Aorta (tissue), 5 donors: ENCODE data around the gene TSLP. TPM values are rescaled to one million over a fixed set of nuclear protein-coding genes. Genes with fewer than 3 reads are reported as not detected.

Source experiments
- ATAC-seq: fragments of 200-7000 bp; cut with Tn5 transposase; one replicate; pipeline ENCODE4 v1.9.1; 2022; ENCODE audit warnings: moderate library complexity; ENCODE audit not compliant: low FRiP score
- DNase-seq, 2 donors: peaks; one replicate each; pipeline ENCODE4 v3.0.0-alpha.2; 2020
- H3K27ac ChIP-seq, 2 donors: one replicate each; pipeline ENCODE4 v1.5.1; 2013; ENCODE audit warnings: low read length in 2 of 2, mild to moderate bottlenecking in 2 of 2, moderate library complexity in 2 of 2, control low read depth in 1 of 2, inconsistent platforms in 1 of 2, low read depth in 1 of 2
- H3K27me3 ChIP-seq, 2 donors: one replicate each; pipeline ENCODE4 v1.6.1; 2013; ENCODE audit warnings: control low read depth in 1 of 2, low read length in 1 of 2, mild to moderate bottlenecking in 1 of 2, moderate library complexity in 1 of 2; ENCODE audit not compliant: insufficient read depth in 2 of 2, control insufficient read depth in 1 of 2
- H3K36me3 ChIP-seq, 2 donors: one replicate each; pipeline ENCODE4 v1.6.1; 2013; ENCODE audit warnings: control low read depth in 1 of 2, low read length in 1 of 2, mild to moderate bottlenecking in 1 of 2; ENCODE audit not compliant: insufficient read depth in 2 of 2, control insufficient read depth in 1 of 2
- H3K4me1 ChIP-seq, 2 donors: one replicate each; pipeline ENCODE4 v1.6.1; 2013; ENCODE audit warnings: low read length in 2 of 2, control low read depth in 1 of 2, mild to moderate bottlenecking in 1 of 2, moderate library complexity in 1 of 2; ENCODE audit not compliant: insufficient read depth in 2 of 2, control insufficient read depth in 1 of 2
- H3K4me3 ChIP-seq, 2 donors: one replicate each; pipeline ENCODE4 v1.5.1; 2013; ENCODE audit warnings: low read length in 2 of 2, control low read depth in 1 of 2, mild to moderate bottlenecking in 1 of 2
- H3K9me3 ChIP-seq: one replicate; pipeline ENCODE4 v1.6.1; 2013; ENCODE audit warnings: mild to moderate bottlenecking, low read length; ENCODE audit not compliant: control insufficient read depth
- WGBS, 2 donors: extraction: QIAGEN DNeasy Blood & Tissue Kit; methylation state at CpG; one replicate each; pipeline ENCODE4 v1.1.7; 2013; 5-methylcytosine and 5-hydroxymethylcytosine counted together
- intact Hi-C, 2 donors: fragments of 100-400 bp; cut with DNase I; formaldehyde crosslinking; loops; one replicate each; pipeline versions ENCODE4 v1.14.2 to v1.15.0; 2022
- long read RNA-seq, 2 donors: library from polyadenylated mRNA; unstranded; transcript quantifications; one replicate each; pipeline ENCODE4 v2.0.0, GENCODE V29; 2020 to 2021
- polyA plus RNA-seq, 2 donors: library from polyadenylated mRNA; stranded (reverse); fragments of 200-250 nt; gene quantifications; one replicate each; pipeline ENCODE4 v1.2.3, GENCODE V29; 2013
- total RNA-seq, 2 donors: library from RNA; stranded (reverse); fragmentation: NEBNext Ultra II Directional; extraction: Animal tissue kit (Norgen Biotek cat#: 25700); gene quantifications; one replicate each; pipeline ENCODE4 v1.2.1, GENCODE V29; 2021
- donor health status: healthy with polysubstance abuse.
- donor health status: Bipolar disorder and iron deficiency.
- donor health status: DM: no; HTN: no; CAD: no.
- donor health status: DM: no; HTN: no; CAD: no.
- donor health status: DM: yes; HTN: yes; CAD: no.

TSLP gene
- 1 to 10 TPM; 1.5 to 2.5 TPM for total RNA-seq
- 1 to 10 TPM; 2.1 to 2.4 TPM for polyA plus RNA-seq
- long read RNA-seq, donor 1, partial matches to known transcripts = 0 of 4 reads
- long read RNA-seq, donor 1, other reads (novel, unspliced or antisense) = 0 of 4 reads
- long read RNA-seq, donor 2 = 0 reads

DNA sequence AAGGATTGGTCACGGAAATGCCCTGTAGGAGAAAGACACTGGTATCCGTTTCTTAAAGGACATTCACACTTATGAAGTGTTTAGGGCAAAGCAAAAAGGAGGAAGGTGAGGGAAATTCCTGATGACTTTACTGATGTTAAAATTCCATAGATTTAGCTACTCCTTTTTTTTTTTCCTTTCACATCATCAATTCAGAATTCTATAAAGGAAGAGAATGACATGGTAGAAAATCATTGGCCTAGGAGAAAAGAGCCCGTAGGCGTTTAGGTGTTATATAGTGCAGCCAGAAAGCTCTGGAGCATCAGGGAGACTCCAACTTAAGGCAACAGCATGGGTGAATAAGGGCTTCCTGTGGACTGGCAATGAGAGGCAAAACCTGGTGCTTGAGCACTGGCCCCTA, at the start of gene TSLP:
TSS of gene TSLP (plus strand) at position 301 of the 400 bp plus-strand sequence. CDS start 178 bp downstream, outside the sequence.
- no peak within 1 kb of the TSS for H3K27ac ChIP-seq
- no peaks in the 10 kb centered on the region for H3K9me3 ChIP-seq
- intact Hi-C loops = loop anchor here in 1 of 2 donors (5.0 kb wide), 1 partner anchor 189 kb away; no protein-coding TSS in a partner anchor
- H3K27me3 ChIP-seq = no peaks in the 10 kb centered on the region
- ATAC-seq (no peak), DNase-seq (no peak)
- WGBS, 2 donors = 87% methylated on average over 4 of the region's 4 CpGs
- H3K4me1 ChIP-seq = peaks cover 0 to 5% of the 10 kb centered on the region in 2 donors
- H3K4me3 ChIP-seq = peak within 1 kb of the TSS; percentile 8 to 13
- no peaks in the 10 kb centered on the region for H3K36me3 ChIP-seq

DNA sequence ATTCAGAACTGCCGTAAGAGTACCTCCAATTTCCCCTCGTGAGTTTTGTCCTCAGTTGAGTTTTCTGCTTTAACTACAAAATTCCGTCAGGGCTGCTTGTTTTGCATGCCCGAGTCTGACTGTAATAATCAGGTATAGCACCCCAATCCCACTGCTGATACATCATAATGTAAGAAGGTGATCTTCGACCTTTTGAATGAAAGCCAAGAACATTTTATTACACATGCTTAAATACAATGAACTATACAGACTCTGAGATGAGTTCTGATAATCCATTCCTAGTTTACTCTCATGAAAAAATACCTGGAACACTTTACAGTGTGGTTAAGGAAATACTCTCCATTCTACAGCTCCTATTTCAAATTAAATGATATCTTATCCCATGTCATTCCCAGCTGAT, 49.2 kb upstream of the TSLP start:
- WGBS, 2 donors = 73 to 78% methylated on average over 5 of the region's 5 CpGs
- DNase-seq = no peak
- no peak for ATAC-seq
- H3K36me3 ChIP-seq = no peaks in the 10 kb centered on the region
- no peaks in the 10 kb centered on the region for H3K4me1 ChIP-seq
- H3K27ac ChIP-seq = no peak overlapping the region
- H3K9me3 ChIP-seq = no peaks in the 10 kb centered on the region
- H3K4me3 ChIP-seq = no peak overlapping the region
- no peaks in the 10 kb centered on the region for H3K27me3 ChIP-seq
- intact Hi-C loops = no loop called here

DNA sequence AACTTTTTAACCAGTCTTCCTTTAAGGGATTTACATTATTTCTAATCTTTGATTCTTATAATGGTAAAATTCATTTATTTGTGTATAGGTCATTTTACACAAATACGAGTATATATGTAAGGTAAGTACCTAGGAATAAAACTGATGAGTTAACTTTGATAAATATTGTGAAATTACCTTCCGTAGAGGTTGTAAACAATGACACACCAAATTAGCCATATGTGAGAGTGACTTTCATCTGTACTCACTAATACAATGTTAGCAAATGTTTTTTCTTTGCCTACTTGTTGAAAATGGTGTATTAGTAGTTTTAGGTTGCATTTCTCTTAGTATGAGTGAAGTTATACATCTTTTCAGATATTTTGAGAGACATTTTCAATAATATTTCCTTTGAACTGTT, 42.6 kb upstream of the TSLP start:
- Histone ChIP-seq H3K4me3 (no peak overlapping the region), H3K36me3 (no peaks in the 10 kb centered on the region), H3K9me3 (no peaks in the 10 kb centered on the region), H3K27me3 (no peaks in the 10 kb centered on the region), H3K4me1 (no peaks in the 10 kb centered on the region), H3K27ac (no peak overlapping the region)
- no peak for ATAC-seq
- intact Hi-C loops = no loop called here
- 72 to 77% methylated on average over 2 of the region's 2 CpGs for WGBS, 2 donors
- no peak for DNase-seq

DNA sequence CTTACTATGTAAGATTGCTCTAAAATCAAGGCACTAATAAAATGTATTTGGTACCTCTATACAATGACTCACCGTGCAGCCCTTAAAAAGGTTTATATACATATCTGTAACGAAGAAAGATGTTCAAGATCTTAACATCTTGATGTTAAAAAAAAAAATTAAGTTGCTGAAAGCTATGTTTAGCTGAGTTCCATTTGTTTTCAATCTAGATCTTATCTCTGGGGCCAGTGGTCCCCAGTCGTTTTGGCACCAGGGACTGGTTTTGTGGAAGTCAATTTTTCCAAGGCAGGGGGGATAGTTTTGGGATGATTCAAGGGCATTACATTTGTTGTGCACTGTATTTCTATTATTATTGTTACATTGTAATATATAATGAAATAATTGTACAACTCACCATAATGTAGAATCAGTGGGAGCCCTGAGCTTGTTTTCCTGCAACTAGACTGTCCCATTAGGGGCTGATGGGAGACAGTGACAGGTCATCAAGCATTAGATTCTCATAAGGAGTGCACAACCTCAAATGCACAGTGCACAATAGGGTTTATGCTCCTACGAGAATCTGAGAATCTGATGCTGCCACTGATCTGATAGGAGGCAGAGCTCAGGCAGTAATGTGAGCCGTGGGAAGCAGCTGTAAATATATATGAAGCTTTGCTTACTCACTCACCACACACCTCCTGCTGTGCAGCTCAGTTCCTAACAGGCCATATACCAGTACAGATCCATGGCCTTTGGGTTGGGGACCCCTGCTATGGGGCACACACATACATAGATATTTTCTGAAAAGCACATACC, 27.6 kb upstream of the TSLP start:
- H3K4me3 ChIP-seq = no peak overlapping the region
- no peaks in the 10 kb centered on the region for H3K36me3 ChIP-seq
- H3K9me3 ChIP-seq = no peaks in the 10 kb centered on the region
- intact Hi-C loops = no loop called here
- DNase-seq (no peak), ATAC-seq (no peak)
- 32 to 39% methylated on average over 5 of the region's 5 CpGs for WGBS, 2 donors
- no peaks in the 10 kb centered on the region for H3K4me1 ChIP-seq
- no peak overlapping the region for H3K27ac ChIP-seq
- no peaks in the 10 kb centered on the region for H3K27me3 ChIP-seq

DNA sequence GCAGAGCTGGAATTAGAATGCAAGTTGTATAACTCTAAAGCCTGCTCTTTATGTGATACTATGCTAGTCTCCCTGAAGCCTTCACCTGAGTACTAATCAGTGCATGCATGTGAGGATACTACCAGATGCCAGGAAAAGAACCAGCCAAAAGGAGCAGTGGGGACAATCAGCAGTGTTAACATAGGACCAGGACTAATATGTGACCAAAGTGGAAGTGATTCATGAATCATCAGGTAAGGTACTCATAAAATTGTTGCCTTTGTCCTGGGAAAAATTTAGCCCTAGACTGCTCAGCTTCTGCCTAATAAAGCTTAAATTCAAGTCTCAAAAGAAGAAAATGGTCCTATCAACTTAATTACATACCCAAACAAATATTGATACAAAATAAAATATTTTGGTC, 13.4 kb upstream of the TSLP start:
- no peak overlapping the region for H3K27ac ChIP-seq
- H3K4me3 ChIP-seq = no peak overlapping the region
- no peaks in the 10 kb centered on the region for H3K27me3 ChIP-seq
- no peak for ATAC-seq
- no peaks in the 10 kb centered on the region for H3K36me3 ChIP-seq
- H3K9me3 ChIP-seq = no peaks in the 10 kb centered on the region
- intact Hi-C loops = no loop called here
- no peak for DNase-seq
- H3K4me1 ChIP-seq = no peaks in the 10 kb centered on the region

DNA sequence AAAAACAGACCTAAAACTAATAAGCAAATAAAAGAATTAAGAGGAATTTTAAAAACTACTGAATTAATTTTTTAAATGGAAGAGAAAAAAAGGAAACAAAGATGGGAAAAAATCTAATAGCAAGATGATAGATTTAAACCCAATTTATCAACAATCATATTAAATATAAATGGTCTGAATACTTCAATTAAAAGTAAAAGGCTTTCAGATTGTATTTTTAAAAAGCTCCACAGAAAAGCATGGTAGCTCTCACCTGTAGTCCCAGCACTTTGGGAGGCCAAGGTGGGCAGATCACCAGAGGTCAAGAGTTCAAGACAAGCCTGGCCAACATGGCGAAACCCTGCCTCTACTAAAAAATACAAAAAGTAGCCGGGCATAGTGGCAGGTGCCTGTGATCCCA, 11.3 kb upstream of the TSLP start:
- DNase-seq = no peak
- WGBS, 2 donors = 82 to 86% methylated on average over 2 of the region's 2 CpGs
- Histone ChIP-seq H3K36me3 (no peaks in the 10 kb centered on the region), H3K9me3 (no peaks in the 10 kb centered on the region), H3K27me3 (no peaks in the 10 kb centered on the region), H3K27ac (no peak overlapping the region), H3K4me1 (no peaks in the 10 kb centered on the region), H3K4me3 (no peak overlapping the region)
- ATAC-seq = no peak
- intact Hi-C loops = loop anchor here (5.0 to 10.0 kb wide), 2 partner anchors 268 to 305 kb away; no protein-coding TSS in a partner anchor

- intact Hi-C loops = loop anchor here (5.0 to 10.0 kb wide), 2 partner anchors 269 to 307 kb away; no protein-coding TSS in a partner anchor
- Histone ChIP-seq H3K27ac (no peak overlapping the region), H3K4me3 (no peak overlapping the region), H3K4me1 (no peaks in the 10 kb centered on the region), H3K27me3 (no peaks in the 10 kb centered on the region), H3K9me3 (no peaks in the 10 kb centered on the region), H3K36me3 (no peaks in the 10 kb centered on the region)
- DNase-seq (no peak), ATAC-seq (no peak)
Measured at GRCh38 chr5:111061618-111062017, 9.9 kb upstream of the TSLP start.

DNA sequence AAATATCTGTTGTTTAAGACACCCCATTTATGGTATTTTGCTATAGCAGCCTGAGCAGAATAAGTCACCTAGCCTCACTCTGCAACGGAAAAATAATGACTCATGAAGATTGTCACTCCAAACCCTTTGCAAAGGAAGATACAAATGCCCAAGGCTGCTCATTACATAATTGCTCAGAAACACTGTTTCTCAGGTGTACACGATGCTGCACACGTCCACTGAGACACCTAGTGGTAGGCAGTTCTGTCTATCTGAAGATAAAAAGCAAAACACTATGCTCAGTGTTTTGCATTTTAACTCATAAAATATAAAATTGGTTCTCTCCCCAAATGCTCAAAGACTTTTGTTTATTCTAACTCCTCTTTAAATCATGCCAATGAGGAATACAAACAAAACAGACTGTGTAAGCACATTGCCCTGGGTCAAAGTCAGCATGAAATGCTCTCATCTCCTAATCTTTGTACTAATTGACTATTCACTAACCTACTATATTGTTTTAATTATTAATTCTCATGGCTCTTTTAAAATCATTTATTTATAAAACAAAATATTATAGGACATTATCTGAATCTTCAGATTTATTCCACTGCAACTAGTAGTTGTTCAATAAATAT, 7.7 kb upstream of the TSLP start:
- WGBS, 2 donors = 31 to 39% methylated on average over 3 of the region's 3 CpGs
- no peaks in the 10 kb centered on the region for H3K27me3 ChIP-seq
- no peak for ATAC-seq

More for the DNA sequence above, 7.7 kb upstream of the TSLP start:
- H3K4me1 ChIP-seq = no peaks in the 10 kb centered on the region
- intact Hi-C loops = loop anchor here (5.0 to 10.0 kb wide), 2 partner anchors 272 to 309 kb away; no protein-coding TSS in a partner anchor
- no peaks in the 10 kb centered on the region for H3K36me3 ChIP-seq
- H3K4me3 ChIP-seq = no peak overlapping the region
- no peak overlapping the region for H3K27ac ChIP-seq
- DNase-seq = no peak
- H3K9me3 ChIP-seq = no peaks in the 10 kb centered on the region
